GM19035 (cell line): ENCODE data around the gene PTGES.

Experiments used
- ATAC-seq: cut with Tn5 transposase; IDR thresholded peaks from one replicate; pipeline ENCODE4 v1.9.1; 2021; ENCODE audit not compliant: unreplicated experiment

Gene PTGES

GRCh38 chr9:129746092-129746777 is 6.6 kb downstream of the PTGES start:
- no peak for ATAC-seq

- ATAC-seq: no peak
Observed at GRCh38 chr9:129745200-129745599, 7.6 kb downstream of the PTGES start.

- no peak for ATAC-seq
Observed at GRCh38 chr9:129740666-129741464, 12.0 kb downstream of the PTGES start.

- no peak for ATAC-seq
Observed at GRCh38 chr9:129740174-129740573, 12.7 kb downstream of the PTGES start.

- ATAC-seq: no peak
Observed at GRCh38 chr9:129739432-129739831, 13.4 kb downstream of the PTGES start.

GRCh38 chr9:129737479-129738274 is 15.2 kb downstream of the PTGES start:
- ATAC-seq: peak; percentile 86

- no peak for ATAC-seq
Observed at GRCh38 chr9:129736334-129736733, 16.5 kb downstream of the PTGES start.

GRCh38 chr9:129735546-129735945 is 17.3 kb downstream of the PTGES start:
- ATAC-seq: no peak

GRCh38 chr9:129733632-129733953 is 19.2 kb downstream of the PTGES start:
- no peak for ATAC-seq

GRCh38 chr9:129732946-129733631 is 19.8 kb downstream of the PTGES start:
- no peak for ATAC-seq

GRCh38 chr9:129732100-129732499 is 20.7 kb downstream of the PTGES start:
- ATAC-seq: no peak

- no peak for ATAC-seq
Observed at GRCh38 chr9:129731477-129732085, 21.3 kb downstream of the PTGES start.

- ATAC-seq: no peak
Observed at GRCh38 chr9:129728744-129729143, 24.1 kb downstream of the PTGES start.

GRCh38 chr9:129726322-129727160 is 26.3 kb downstream of the PTGES start:
- ATAC-seq: no peak

- no peak for ATAC-seq
Observed at GRCh38 chr9:129725795-129726251, 27.0 kb downstream of the PTGES start.

GRCh38 chr9:129724456-129725190 is 28.2 kb downstream of the PTGES start:
- no peak for ATAC-seq

GRCh38 chr9:129722913-129723312 is 29.9 kb downstream of the PTGES start:
- ATAC-seq: no peak

GRCh38 chr9:129720865-129721545 is 31.8 kb downstream of the PTGES start:
- no peak for ATAC-seq
